MM.1S (cell line): ENCODE results near the gene AP5S1.

Experiments used
- DNase-seq: peaks from one replicate; pipeline ENCODE4 v3.0.0-alpha.2; 2015
- H2AFZ ChIP-seq: fragments of 300-600 bp; sonication (generic); 2 replicates; pipeline ENCODE4 v1.6.0; 2016; ENCODE audit warnings: antibody characterized with exemption, low read length
- H3F3A ChIP-seq: fragments of 300-600 bp; sonication (generic); 2 replicates; pipeline ENCODE4 v1.6.1; 2016; ENCODE audit warnings: mild to moderate bottlenecking, antibody characterized with exemption, low read length, moderate library complexity, mixed read lengths; ENCODE audit not compliant: insufficient read depth
- H3K27ac ChIP-seq: fragments of 300-600 bp; sonication (generic); 2 replicates; pipeline ENCODE4 v1.5.1; 2016; ENCODE audit warnings: mild to moderate bottlenecking, low read length
- H3K27me3 ChIP-seq: fragments of 300-600 bp; sonication (generic); replicated peaks from 2 replicates; pipeline ENCODE4 v1.6.0; 2016; ENCODE audit warnings: low read length; ENCODE audit not compliant: insufficient read depth
- H3K36me3 ChIP-seq: fragments of 300-600 bp; sonication (generic); replicated peaks from 2 replicates; pipeline ENCODE4 v1.6.1; 2016; ENCODE audit warnings: mild to moderate bottlenecking, low read length, mixed read lengths; ENCODE audit not compliant: insufficient read depth
- H3K4me1 ChIP-seq: fragments of 300-600 bp; sonication (generic); 2 replicates; pipeline ENCODE4 v1.6.1; 2016; ENCODE audit warnings: low read length, mixed read lengths
- H3K4me2 ChIP-seq: fragments of 300-600 bp; sonication (generic); 2 replicates; pipeline ENCODE4 v1.6.0; 2016; ENCODE audit warnings: low read depth, low read length
- H3K4me3 ChIP-seq: fragments of 300-600 bp; sonication (generic); 2 replicates; pipeline ENCODE4 v1.5.1; 2016; ENCODE audit warnings: low read length, mixed read lengths
- H3K79me2 ChIP-seq: fragments of 300-600 bp; sonication (generic); 2 replicates; pipeline ENCODE4 v1.6.1; 2016; ENCODE audit warnings: mixed run types, low read length, mixed read lengths
- H3K9ac ChIP-seq: fragments of 300-600 bp; sonication (generic); 2 replicates; pipeline ENCODE4 v1.6.1; 2016; ENCODE audit warnings: low read length, mixed read lengths
- H3K9me2 ChIP-seq: fragments of 300-600 bp; sonication (generic); replicated peaks from 2 replicates; pipeline ENCODE4 v1.6.1; 2016; ENCODE audit warnings: mild to moderate bottlenecking, low read length, mixed read lengths; ENCODE audit not compliant: insufficient read depth
- H3K9me3 ChIP-seq: fragments of 300-600 bp; sonication (generic); replicated peaks from 2 replicates; pipeline ENCODE4 v1.6.1; 2016; ENCODE audit warnings: mild to moderate bottlenecking, low read length, mixed read lengths; ENCODE audit not compliant: insufficient read depth
- H4K20me1 ChIP-seq: fragments of 300-600 bp; sonication (generic); 2 replicates; pipeline ENCODE4 v1.6.1; 2016; ENCODE audit warnings: mild to moderate bottlenecking, low read length, moderate library complexity, mixed read lengths; ENCODE audit not compliant: insufficient read depth
- CTCF ChIP-seq: fragments of 300-600 bp; sonication (generic); IDR thresholded peaks from 2 replicates; pipeline ENCODE4 v1.5.1; 2016; ENCODE audit warnings: antibody characterized with exemption, low read length, mixed read lengths
- EZH2 ChIP-seq: fragments of 300-600 bp; sonication (generic); optimal IDR thresholded peaks from 2 replicates; pipeline ENCODE3; 2017; ENCODE audit warnings: low read depth, mild to moderate bottlenecking, antibody characterized with exemption, low read length, mixed read lengths
- EZH2phosphoT487 ChIP-seq: fragments of 300-600 bp; sonication (generic); IDR thresholded peaks from 2 replicates; pipeline ENCODE4 v1.6.1; 2018; ENCODE audit warnings: antibody characterized with exemption, low read length

Gene AP5S1

GRCh38 chr20:3866464-3866863 is 46.1 kb downstream of the AP5S1 start:
- H4K20me1 ChIP-seq, result no peaks in the 10 kb centered on the region
- no peaks in the 10 kb centered on the region for H3K9me2 ChIP-seq
- TF ChIP-seq CTCF (no peak), EZH2 (no peak), EZH2phosphoT487 (no peak)
- H3K27ac ChIP-seq, result no peak overlapping the region
- H3F3A ChIP-seq, result no peaks in the 10 kb centered on the region
- DNase-seq, result no peak
- no peak overlapping the region for H2AFZ ChIP-seq
- no peak overlapping the region for H3K4me3 ChIP-seq
- no peak overlapping the region for H3K9ac ChIP-seq
- H3K79me2 ChIP-seq, result no peaks in the 10 kb centered on the region
- peaks cover 6% of the 10 kb centered on the region; the same call in 1 of the 2 replicates for H3K36me3 ChIP-seq
- H3K4me1 ChIP-seq, result no peaks in the 10 kb centered on the region
- no peak overlapping the region for H3K4me2 ChIP-seq
- H3K27me3 ChIP-seq, result no peaks in the 10 kb centered on the region
- no peaks in the 10 kb centered on the region for H3K9me3 ChIP-seq

GRCh38 chr20:3867802-3868201 is 47.5 kb downstream of the AP5S1 start:
- Histone ChIP-seq H3K36me3 (no peaks in the 10 kb centered on the region; the same call in 1 of the 2 replicates), H2AFZ (no peak overlapping the region), H3K4me2 (no peak overlapping the region), H3K27ac (no peak overlapping the region), H3K4me1 (no peaks in the 10 kb centered on the region), H4K20me1 (no peaks in the 10 kb centered on the region), H3K4me3 (no peak overlapping the region), H3K79me2 (no peaks in the 10 kb centered on the region), H3K9me2 (no peaks in the 10 kb centered on the region), H3F3A (no peaks in the 10 kb centered on the region), H3K9me3 (no peaks in the 10 kb centered on the region), H3K9ac (no peak overlapping the region), H3K27me3 (no peaks in the 10 kb centered on the region)
- no peak for DNase-seq
- TF ChIP-seq EZH2phosphoT487, result no peak
- no peak for TF ChIP-seq EZH2
- TF ChIP-seq CTCF, result no peak

DNA sequence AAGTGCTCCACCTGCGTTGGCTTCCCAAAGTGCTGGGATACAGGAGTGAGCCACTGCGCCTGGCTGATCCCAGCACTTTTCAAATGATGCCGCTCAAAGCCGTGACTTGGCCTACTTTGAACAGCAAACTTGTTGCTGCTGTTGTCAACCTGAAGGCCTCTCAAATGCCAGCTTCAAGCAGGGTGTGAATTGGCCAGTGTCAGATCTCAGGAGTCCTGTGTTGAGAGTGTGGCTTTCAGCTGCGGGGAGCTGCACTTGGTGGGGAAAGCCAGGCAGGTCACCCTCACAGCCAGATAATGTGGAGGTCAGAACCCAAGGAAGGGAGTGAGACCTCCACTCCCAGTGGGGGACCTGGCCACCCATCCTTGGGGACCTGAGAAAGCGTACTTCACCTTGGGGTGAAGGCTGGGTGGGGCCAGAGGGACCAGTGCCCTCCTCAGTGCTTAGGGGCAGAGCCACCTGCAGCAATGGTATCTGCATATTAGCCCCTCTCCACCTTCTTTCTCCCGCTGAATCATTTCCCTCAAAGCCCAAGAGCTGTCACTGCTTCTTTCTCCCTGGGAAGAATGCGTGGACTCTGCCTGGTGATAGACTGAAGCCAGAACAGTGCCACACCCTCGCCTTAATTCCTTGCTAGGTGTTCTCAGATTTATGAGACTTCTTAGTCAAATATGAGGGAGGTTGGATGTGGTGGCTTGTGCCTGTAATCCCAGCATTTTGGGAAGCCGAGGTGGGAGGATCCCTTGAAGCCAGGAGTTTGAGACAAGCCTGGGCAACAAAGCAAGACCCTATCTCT is 49.7 kb downstream of the AP5S1 start:
- no peaks in the 10 kb centered on the region for H3K79me2 ChIP-seq
- no peaks in the 10 kb centered on the region for H3K36me3 ChIP-seq
- H3K4me3 ChIP-seq, result no peak overlapping the region
- H2AFZ ChIP-seq, result no peak overlapping the region
- no peak overlapping the region for H3K9ac ChIP-seq
- no peaks in the 10 kb centered on the region for H4K20me1 ChIP-seq
- H3K9me3 ChIP-seq, result no peaks in the 10 kb centered on the region
- H3K27me3 ChIP-seq, result no peaks in the 10 kb centered on the region
- no peaks in the 10 kb centered on the region for H3K4me1 ChIP-seq
- no peak for DNase-seq
- no peaks in the 10 kb centered on the region for H3K9me2 ChIP-seq
- H3F3A ChIP-seq, result no peaks in the 10 kb centered on the region
- H3K4me2 ChIP-seq, result no peak overlapping the region
- H3K27ac ChIP-seq, result no peak overlapping the region
- TF ChIP-seq EZH2phosphoT487, result no peak
- TF ChIP-seq CTCF, result no peak
- TF ChIP-seq EZH2, result no peak
